ENCODE results near the gene LAMA2. TPM values are rescaled to one million over a fixed set of nuclear protein-coding genes. Genes with fewer than 3 reads are reported as not detected.

LAMA2 gene
- total and polyA plus RNA-seq, 2 experiments from 2014 or later, result 0.91 to 6.4 TPM

- TF ChIP-seq ZNF114 (CRISPR knock-in tag; IDR thresholded peaks at IDR 0.05) (no peak), EZH2phosphoT487 (IDR thresholded peaks at IDR 0.05; ENCODE audit: unreplicated experiment) (no peak), CREB1 (CRISPR knock-in tag; IDR thresholded peaks at IDR 0.05; ENCODE audit: low read depth) (no peak), ZNF462 (CRISPR knock-in tag; IDR thresholded peaks at IDR 0.05) (no peak)
Measured at GRCh38 chr6:129104560-129104959, 221.6 kb downstream of the LAMA2 start (continued).

GRCh38 chr6:129105035-129105434 lies 222.1 kb downstream of the LAMA2 start:
- H3K4me2 ChIP-seq, result no peak overlapping the region
- no peak overlapping the region; the same call in 1 of the 2 replicates for H2AFZ ChIP-seq
- no peaks in the 10 kb centered on the region for H3K36me3 Mint-ChIP-seq (ENCODE audit: low read depth)
- no peak overlapping the region for H3K4me3 ChIP-seq
- H4K20me1 ChIP-seq (replicated peaks; ENCODE audit: insufficient read depth), result no peaks in the 10 kb centered on the region
- H3K27me3 Mint-ChIP-seq (ENCODE audit: insufficient read depth, low read depth, poor library complexity), result no peaks in the 10 kb centered on the region
- DNase-seq (ENCODE audit: low spot score) (no peak), ATAC-seq (peak; percentile 53)
- no peak overlapping the region; the same call in 1 of the 2 replicates for H3K27ac Mint-ChIP-seq
- H3K27ac ChIP-seq (ENCODE audit: low read depth), result no peak overlapping the region
- H3K4me1 Mint-ChIP-seq, result peaks cover 22% of the 10 kb centered on the region
- no peaks in the 10 kb centered on the region for H3K9me3 Mint-ChIP-seq
- no peaks in the 10 kb centered on the region for H3F3A ChIP-seq (replicated peaks; ENCODE audit: low read depth)
- peaks cover 25% of the 10 kb centered on the region for H3K4me1 ChIP-seq (ENCODE audit: insufficient read depth)
- H3K4me3 Mint-ChIP-seq, result no peak overlapping the region; the same call in 2 of the 3 replicates
- H3K36me3 ChIP-seq (ENCODE audit: insufficient read depth), result no peaks in the 10 kb centered on the region
- H3K27me3 ChIP-seq (ENCODE audit: insufficient read depth), result no peaks in the 10 kb centered on the region
- no peaks in the 10 kb centered on the region for H3K79me2 ChIP-seq (replicated peaks; ENCODE audit: insufficient read depth)
- H3K9me2 ChIP-seq (ENCODE audit: insufficient read depth), result no peaks in the 10 kb centered on the region
- TF ChIP-seq REST (IDR thresholded peaks at IDR 0.05; ENCODE audit: unreplicated experiment) (no peak), ETS1 (IDR thresholded peaks at IDR 0.05) (no peak), EZH2phosphoT487 (IDR thresholded peaks at IDR 0.05; ENCODE audit: unreplicated experiment) (no peak)
